NCI-H2107 treated with DMSO at 0.1 percent for 48 hours (cell line): ENCODE data around the gene GMEB2.
A peak's percentile ranks its signal among the peaks of the same experiment; 100 is the strongest.
"Not testable (repeated sequence)": the region's sequence is repeated elsewhere in the genome, so short reads cannot be mapped to it uniquely, and the experiment has no call there.

Source experiments
- DNase-seq: peaks from one replicate; lab custom pipeline; 2025; ENCODE audit not compliant: unreplicated experiment; lab: John Stamatoyannopoulos, UW

Gene GMEB2

GRCh38 chr20:63657260-63657936, 30.5 kb upstream of the GMEB2 start:
- no peak for DNase-seq

- no peak for DNase-seq
These were observed 29.6 kb upstream of the GMEB2 start for GRCh38 chr20:63656451-63656850.

GRCh38 chr20:63655249-63655648, 28.3 kb upstream of the GMEB2 start:
- DNase-seq, result no peak

GRCh38 chr20:63653974-63654668, 27.2 kb upstream of the GMEB2 start:
- DNase-seq, result no peak

GRCh38 chr20:63653041-63653973, 26.4 kb upstream of the GMEB2 start, which contains the start of gene STMN3:
Gene STMN3 (minus strand): TSS chr20:63653424. CDS start chr20:63653345, 79 bp downstream.
- peak; percentile 77 for DNase-seq

- DNase-seq, result no peak
These were observed 25.5 kb upstream of the GMEB2 start for GRCh38 chr20:63652192-63652980.

- DNase-seq, result no peak
These were observed 25.0 kb upstream of the GMEB2 start for GRCh38 chr20:63651942-63652191.

GRCh38 chr20:63650486-63650885, 23.6 kb upstream of the GMEB2 start:
- not testable (repeated sequence) for DNase-seq

GRCh38 chr20:63648895-63649589, 22.1 kb upstream of the GMEB2 start:
- no peak for DNase-seq

GRCh38 chr20:63648190-63648589, 21.3 kb upstream of the GMEB2 start:
- DNase-seq, result no peak

- DNase-seq, result no peak
These were observed 18.3 kb upstream of the GMEB2 start for GRCh38 chr20:63645218-63645617.

- DNase-seq, result no peak
These were observed 17.0 kb upstream of the GMEB2 start for GRCh38 chr20:63643946-63644345.

GRCh38 chr20:63643499-63643898, 16.6 kb upstream of the GMEB2 start:
- DNase-seq, result no peak

- DNase-seq, result no peak
These were observed 15.8 kb upstream of the GMEB2 start for GRCh38 chr20:63642527-63643247.

- peak; percentile 75 for DNase-seq
These were observed 15.1 kb upstream of the GMEB2 start for GRCh38 chr20:63641792-63642523.

- DNase-seq, result no peak
These were observed 14.4 kb upstream of the GMEB2 start for GRCh38 chr20:63641146-63641791.

- DNase-seq, result not testable (repeated sequence)
These were observed 13.8 kb upstream of the GMEB2 start for GRCh38 chr20:63640686-63641085.

- DNase-seq, result no peak
These were observed 13.2 kb upstream of the GMEB2 start for GRCh38 chr20:63640086-63640485.
